Measurements from ENCODE around the gene ORM2. TPM values are rescaled to one million over a fixed set of nuclear protein-coding genes. Genes with fewer than 3 reads are reported as not detected.

The ORM2 gene
- total RNA-seq, 4 donors from 2014 or later, result not detected

DNA sequence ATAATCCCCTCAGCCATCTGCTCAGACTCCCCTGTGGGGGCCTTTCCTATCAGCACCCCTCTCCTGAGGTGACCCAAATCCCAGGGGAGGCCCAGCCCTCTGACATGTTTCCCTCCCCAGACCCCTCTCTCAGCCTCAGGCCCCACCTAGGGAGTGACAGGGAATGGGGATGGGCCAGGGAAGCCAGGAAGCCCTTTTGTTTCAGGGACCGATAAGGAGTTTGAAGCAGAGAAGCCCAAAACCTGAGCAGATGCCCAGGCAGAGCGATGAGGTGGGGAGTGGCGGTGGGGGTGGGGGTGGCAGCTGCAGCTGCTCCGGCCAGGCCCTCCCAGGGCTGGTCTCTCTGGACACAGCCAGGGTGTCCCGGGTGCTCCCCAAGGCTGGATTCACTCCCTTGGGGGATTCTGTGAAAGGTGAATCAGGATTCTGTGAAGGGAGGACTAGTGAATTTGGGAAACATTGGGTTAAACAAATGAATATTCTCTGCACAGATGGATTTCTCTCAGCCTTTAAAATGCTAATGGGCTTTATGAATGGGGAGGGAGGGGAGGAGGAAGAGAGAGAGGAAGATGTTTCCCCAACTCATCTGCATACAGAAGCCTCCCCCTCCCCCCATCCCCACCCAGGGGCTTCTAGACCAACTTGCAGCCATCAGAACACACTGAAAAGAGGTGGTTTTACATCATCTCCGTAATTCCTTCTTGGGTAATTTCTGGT is 40.7 kb downstream of the ORM2 start:
- H3K9me3 ChIP-seq, result no peaks in the 10 kb centered on the region
- no peaks in the 10 kb centered on the region for H3K27me3 ChIP-seq
- peaks cover 5 to 80% (median 20%) of the 10 kb centered on the region in 3 donors for H3K4me1 ChIP-seq
- TF ChIP-seq CTCF (IDR thresholded peaks at IDR 0.05) (no peak), POLR2A (IDR thresholded peaks at IDR 0.05) (no peak)
- intact Hi-C loops (cut with DNase I), result no loop called here
- DNase-seq, result no peak
- H3K27ac ChIP-seq, result peak overlapping the region in 3 of 4 donors; percentile 57 to 83 (median 78)
- 64 to 66% methylated on average over 3 to 4 of the region's 6 CpGs for WGBS, 2 donors
- no peak overlapping the region for H3K4me3 ChIP-seq
- H3K36me3 ChIP-seq, result peaks cover 0 to 71% (median 4%) of the 10 kb centered on the region in 3 donors

DNA sequence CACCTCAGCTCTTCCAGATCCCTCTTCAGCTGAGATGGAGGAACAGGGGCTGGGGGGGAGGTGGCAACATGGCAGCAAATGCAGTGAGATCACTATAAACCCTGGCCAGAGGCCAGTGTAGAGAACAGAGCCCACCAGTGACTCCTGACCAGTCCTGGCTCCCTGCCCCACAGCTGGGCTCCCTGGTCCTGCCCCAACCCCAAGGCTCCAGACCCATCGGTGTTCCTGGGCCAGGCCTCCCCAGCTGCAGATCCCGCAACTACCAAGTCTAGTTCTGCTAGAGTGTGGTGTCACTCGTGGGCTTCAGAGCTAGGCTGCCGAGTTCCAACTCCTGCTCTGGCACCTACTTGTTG is 41.3 kb downstream of the ORM2 start:
- Histone ChIP-seq H3K27ac (peak overlapping the region in 3 of 4 donors; percentile 57 to 83 (median 78)), H3K36me3 (peaks cover 0 to 75% (median 4%) of the 10 kb centered on the region in 3 donors), H3K27me3 (no peaks in the 10 kb centered on the region), H3K4me3 (no peak overlapping the region), H3K4me1 (peaks cover 5 to 76% (median 20%) of the 10 kb centered on the region in 3 donors), H3K9me3 (no peaks in the 10 kb centered on the region)
- intact Hi-C loops (cut with DNase I), result no loop called here
- 85 to 96% methylated on average over 3 to 4 of the region's 4 CpGs for WGBS, 2 donors
- DNase-seq, result no peak
- TF ChIP-seq POLR2A (IDR thresholded peaks at IDR 0.05) (no peak), CTCF (IDR thresholded peaks at IDR 0.05) (no peak)

DNA sequence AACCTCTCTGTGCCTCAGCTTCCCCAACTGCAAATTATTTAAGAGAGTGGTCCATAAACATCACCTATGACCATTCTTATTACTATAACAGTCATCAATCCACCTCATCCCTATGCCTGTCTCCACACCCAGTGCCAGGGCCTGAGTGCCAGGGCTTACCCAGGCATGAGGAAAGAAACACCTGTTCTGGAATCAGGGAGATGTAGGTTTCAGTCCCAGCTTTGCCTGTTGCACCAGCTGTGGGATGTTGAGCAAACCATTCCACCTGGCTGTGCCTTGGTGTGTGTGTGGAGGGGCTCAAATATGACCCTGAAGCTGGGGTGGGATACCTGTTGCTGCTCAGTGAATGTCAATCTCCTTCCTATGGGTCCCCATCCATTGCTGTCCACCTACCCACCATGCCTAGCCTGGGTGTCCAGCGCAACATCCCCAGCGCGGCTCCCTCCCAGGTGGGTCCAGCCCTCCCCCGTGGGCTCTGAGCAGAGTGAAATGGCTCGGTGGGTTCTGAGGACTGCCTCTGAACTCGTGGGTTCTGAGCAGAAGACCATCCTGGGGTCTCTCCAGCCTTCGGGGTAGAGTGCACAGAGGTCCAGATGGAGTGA is 41.8 kb downstream of the ORM2 start:
- 0% methylated on average over 1 of the region's 7 CpGs; no CpG with 5 or more reads in 1 of the 2 donors for WGBS, 2 donors
- DNase-seq, result no peak
- H3K27ac ChIP-seq, result peak overlapping the region in 3 of 4 donors; percentile 57 to 83 (median 78)
- no peak for TF ChIP-seq POLR2A (IDR thresholded peaks at IDR 0.05)
- no peak for TF ChIP-seq CTCF (IDR thresholded peaks at IDR 0.05)
- peaks cover 5 to 72% (median 16%) of the 10 kb centered on the region in 3 donors for H3K4me1 ChIP-seq
- H3K27me3 ChIP-seq, result no peaks in the 10 kb centered on the region
- peaks cover 0 to 80% (median 7%) of the 10 kb centered on the region in 3 donors for H3K36me3 ChIP-seq
- H3K9me3 ChIP-seq, result no peaks in the 10 kb centered on the region
- intact Hi-C loops (cut with DNase I), result no loop called here
- no peak overlapping the region for H3K4me3 ChIP-seq

GRCh38 chr9:114371973-114372917 is 42.6 kb downstream of the ORM2 start:
- H3K9me3 ChIP-seq, result no peaks in the 10 kb centered on the region
- intact Hi-C loops (cut with DNase I), result no loop called here
- no peak for DNase-seq
- no peaks in the 10 kb centered on the region for H3K27me3 ChIP-seq
- TF ChIP-seq CTCF (IDR thresholded peaks at IDR 0.05), result no peak
- peak in 1 of 4 donors; percentile 54 for TF ChIP-seq POLR2A (IDR thresholded peaks at IDR 0.05)
- peak overlapping the region in 1 of 4 donors; percentile 21 for H3K4me3 ChIP-seq
- peaks cover 5 to 64% (median 16%) of the 10 kb centered on the region in 3 donors for H3K4me1 ChIP-seq
- WGBS, 2 donors, result 21 to 37% methylated on average over 5 to 7 of the region's 14 CpGs
- H3K27ac ChIP-seq, result peak overlapping the region; percentile 50 to 83 (median 68)
- H3K36me3 ChIP-seq, result peaks cover 0 to 80% (median 15%) of the 10 kb centered on the region in 3 donors

All from esophagus squamous epithelium (tissue), 5 donors.